Activated CD8-positive, alpha-beta T cell treated with anti-CD3 and anti-CD28 coated beads, Interleukin-2, amount 10 ng/mL, durations not matched to agents 7 days and 5 days (primary cell): ENCODE results near the gene PPP1R9A. TPM values are rescaled to one million over a fixed set of nuclear protein-coding genes. Genes with fewer than 3 reads are reported as not detected.

ENCODE experiments used
- ATAC-seq: fragments of 150-1000 bp; cut with Tn5 transposase; one replicate; pipeline ENCODE4 v1.10.0; 2021; ENCODE audit warnings: moderate library complexity
- CTCF ChIA-PET: fragments of 350-600 bp; sonication (Branson Sonifier 250); formaldehyde crosslinking; loops from one replicate; lab custom pipeline; 2021; ENCODE audit warnings: antibody characterized with exemption; lab: Charles Lee
- POLR2A ChIA-PET: fragments of 350-600 bp; sonication (Branson Sonifier 250); formaldehyde crosslinking; loops from one replicate; lab custom pipeline; 2021; ENCODE audit warnings: antibody characterized with exemption; lab: Charles Lee
- DNase-seq: peaks from one replicate; pipeline ENCODE4 v3.0.0-alpha.2; 2020
- H3K27ac Mint-ChIP-seq: one replicate; pipeline ENCODE4 v1.8.0; 2021; ENCODE audit warnings: mild to moderate bottlenecking, mixed read lengths
- H3K27me3 Mint-ChIP-seq: one replicate; pipeline ENCODE4 v1.8.0; 2021; ENCODE audit warnings: low read depth, mixed read lengths
- H3K36me3 Mint-ChIP-seq: one replicate; pipeline ENCODE4 v1.8.0; 2021; ENCODE audit warnings: low read depth, mixed read lengths
- H3K4me1 Mint-ChIP-seq: one replicate; pipeline ENCODE4 v1.8.0; 2021; ENCODE audit warnings: low read depth, mixed read lengths
- H3K4me3 Mint-ChIP-seq: one replicate; pipeline ENCODE4 v1.8.0; 2021; ENCODE audit warnings: mild to moderate bottlenecking, mixed read lengths
- H3K9me3 Mint-ChIP-seq: one replicate; pipeline ENCODE4 v1.8.0; 2022; ENCODE audit warnings: mixed read lengths; ENCODE audit not compliant: insufficient read depth
- total RNA-seq, 2 experiments: library from RNA; stranded (reverse); gene quantifications; one replicate each; pipeline ENCODE4 v1.2.3, GENCODE V29; 2021

Gene PPP1R9A
- total RNA-seq, 2 experiments from 2014 or later = not detected

GRCh38 chr7:95242266-95242665, 334.9 kb downstream of the PPP1R9A start:
- no peaks in the 10 kb centered on the region for H3K36me3 Mint-ChIP-seq
- peaks cover 6% of the 10 kb centered on the region for H3K27me3 Mint-ChIP-seq
- no peaks in the 10 kb centered on the region for H3K9me3 Mint-ChIP-seq
- ATAC-seq = no peak
- POLR2A ChIA-PET = no interaction called here
- H3K4me1 Mint-ChIP-seq = no peaks in the 10 kb centered on the region
- CTCF ChIA-PET = no interaction called here
- no peak for DNase-seq
- H3K27ac Mint-ChIP-seq = no peak overlapping the region
- H3K4me3 Mint-ChIP-seq = no peak overlapping the region

GRCh38 chr7:95244616-95245015, 337.2 kb downstream of the PPP1R9A start:
- Mint-ChIP-seq H3K9me3 (no peaks in the 10 kb centered on the region), H3K4me1 (no peaks in the 10 kb centered on the region), H3K36me3 (no peaks in the 10 kb centered on the region), H3K27ac (no peak overlapping the region), H3K27me3 (peaks cover 6% of the 10 kb centered on the region), H3K4me3 (no peak overlapping the region)
- ChIA-PET POLR2A (no interaction called here), CTCF (interaction anchor here (1.3 kb wide), 1 partner anchor 8 kb away, joined by 3 read pairs; no protein-coding TSS in a partner anchor)
- ATAC-seq (no peak), DNase-seq (no peak)

GRCh38 chr7:95245828-95246500, 338.6 kb downstream of the PPP1R9A start:
- ChIA-PET POLR2A (no interaction called here), CTCF (interaction anchor here (1.4 to 2.4 kb wide), 2 partner anchors 230 to 797 kb away, joined by 8 to 13 read pairs; no protein-coding TSS in a partner anchor)
- H3K4me1 Mint-ChIP-seq = no peaks in the 10 kb centered on the region
- peaks cover 6% of the 10 kb centered on the region for H3K27me3 Mint-ChIP-seq
- ATAC-seq (no peak), DNase-seq (no peak)
- H3K4me3 Mint-ChIP-seq = no peak overlapping the region
- H3K9me3 Mint-ChIP-seq = no peaks in the 10 kb centered on the region
- H3K36me3 Mint-ChIP-seq = no peaks in the 10 kb centered on the region
- H3K27ac Mint-ChIP-seq = no peak overlapping the region

- POLR2A ChIA-PET = no interaction called here
- DNase-seq = peak; percentile 33
Measured at GRCh38 chr7:95246831-95247370, 339.5 kb downstream of the PPP1R9A start.

GRCh38 chr7:95250571-95250970, 343.2 kb downstream of the PPP1R9A start:
- CTCF ChIA-PET = no interaction called here
- H3K27ac Mint-ChIP-seq = no peak overlapping the region
- no peak for DNase-seq

More at GRCh38 chr7:95246831-95247370, 339.5 kb downstream of the PPP1R9A start:
- peaks cover 6% of the 10 kb centered on the region for H3K27me3 Mint-ChIP-seq
- ATAC-seq = no peak
- H3K4me1 Mint-ChIP-seq = no peaks in the 10 kb centered on the region
- H3K9me3 Mint-ChIP-seq = no peaks in the 10 kb centered on the region
- CTCF ChIA-PET = interaction anchor here (0.8 to 2.4 kb wide), 7 partner anchors 19 to 798 kb away, joined by 3 to 13 read pairs (median 3); no protein-coding TSS in a partner anchor
- no peak overlapping the region for H3K4me3 Mint-ChIP-seq
- no peak overlapping the region for H3K27ac Mint-ChIP-seq
- no peaks in the 10 kb centered on the region for H3K36me3 Mint-ChIP-seq

GRCh38 chr7:95251966-95252365, 344.6 kb downstream of the PPP1R9A start:
- H3K4me3 Mint-ChIP-seq = no peak overlapping the region
- no peak overlapping the region for H3K27ac Mint-ChIP-seq
- no peaks in the 10 kb centered on the region for H3K4me1 Mint-ChIP-seq
- H3K9me3 Mint-ChIP-seq = no peaks in the 10 kb centered on the region
- DNase-seq = no peak
- no peak for ATAC-seq
- H3K27me3 Mint-ChIP-seq = peaks cover 2% of the 10 kb centered on the region
- POLR2A ChIA-PET = no interaction called here
- H3K36me3 Mint-ChIP-seq = no peaks in the 10 kb centered on the region
- CTCF ChIA-PET = interaction anchor here (0.8 to 1.6 kb wide), 2 partner anchors 13 to 224 kb away, joined by 3 to 4 read pairs; no protein-coding TSS in a partner anchor

More at GRCh38 chr7:95250571-95250970, 343.2 kb downstream of the PPP1R9A start:
- H3K4me1 Mint-ChIP-seq = no peaks in the 10 kb centered on the region
- H3K4me3 Mint-ChIP-seq = no peak overlapping the region
- ATAC-seq = no peak
- no peaks in the 10 kb centered on the region for H3K36me3 Mint-ChIP-seq
- peaks cover 6% of the 10 kb centered on the region for H3K27me3 Mint-ChIP-seq
- POLR2A ChIA-PET = no interaction called here
- H3K9me3 Mint-ChIP-seq = no peaks in the 10 kb centered on the region

- H3K36me3 Mint-ChIP-seq = no peaks in the 10 kb centered on the region
- ATAC-seq (no peak), DNase-seq (no peak)
- no peaks in the 10 kb centered on the region for H3K9me3 Mint-ChIP-seq
- no peak overlapping the region for H3K4me3 Mint-ChIP-seq
- no peak overlapping the region for H3K27ac Mint-ChIP-seq
- H3K4me1 Mint-ChIP-seq = no peaks in the 10 kb centered on the region
- H3K27me3 Mint-ChIP-seq = no peaks in the 10 kb centered on the region
- ChIA-PET POLR2A (no interaction called here), CTCF (interaction anchor here (1.0 kb wide), 1 partner anchor 436 kb away, joined by 3 read pairs; no protein-coding TSS in a partner anchor)
Measured at GRCh38 chr7:95253986-95254385, 346.6 kb downstream of the PPP1R9A start.

GRCh38 chr7:95255691-95256090, 348.3 kb downstream of the PPP1R9A start:
- ATAC-seq = no peak
- POLR2A ChIA-PET = no interaction called here
- H3K27ac Mint-ChIP-seq = no peak overlapping the region

GRCh38 chr7:95261895-95262415, 354.6 kb downstream of the PPP1R9A start:
- no peaks in the 10 kb centered on the region for H3K9me3 Mint-ChIP-seq
- ATAC-seq (no peak), DNase-seq (no peak)
- H3K4me1 Mint-ChIP-seq = no peaks in the 10 kb centered on the region
- CTCF ChIA-PET = no interaction called here
- POLR2A ChIA-PET = no interaction called here
- H3K4me3 Mint-ChIP-seq = no peak overlapping the region
- H3K27me3 Mint-ChIP-seq = peaks cover 2% of the 10 kb centered on the region
- no peak overlapping the region for H3K27ac Mint-ChIP-seq
- H3K36me3 Mint-ChIP-seq = no peaks in the 10 kb centered on the region

More at GRCh38 chr7:95255691-95256090, 348.3 kb downstream of the PPP1R9A start:
- DNase-seq = no peak
- Mint-ChIP-seq H3K4me3 (no peak overlapping the region), H3K27me3 (no peaks in the 10 kb centered on the region), H3K4me1 (no peaks in the 10 kb centered on the region), H3K9me3 (no peaks in the 10 kb centered on the region), H3K36me3 (no peaks in the 10 kb centered on the region)
- CTCF ChIA-PET = no interaction called here

- Mint-ChIP-seq H3K27ac (no peak overlapping the region), H3K4me1 (no peaks in the 10 kb centered on the region), H3K4me3 (no peak overlapping the region), H3K27me3 (peaks cover 2% of the 10 kb centered on the region), H3K9me3 (no peaks in the 10 kb centered on the region), H3K36me3 (no peaks in the 10 kb centered on the region)
- ChIA-PET POLR2A (no interaction called here), CTCF (no interaction called here)
- no peak for DNase-seq
- no peak for ATAC-seq
Measured at GRCh38 chr7:95262875-95263274, 355.5 kb downstream of the PPP1R9A start.

- H3K4me1 Mint-ChIP-seq = no peaks in the 10 kb centered on the region
- no peaks in the 10 kb centered on the region for H3K9me3 Mint-ChIP-seq
- ChIA-PET CTCF (no interaction called here), POLR2A (no interaction called here)
- peaks cover 2% of the 10 kb centered on the region for H3K27me3 Mint-ChIP-seq
- H3K27ac Mint-ChIP-seq = no peak overlapping the region
- ATAC-seq (no peak), DNase-seq (no peak)
- no peak overlapping the region for H3K4me3 Mint-ChIP-seq
- H3K36me3 Mint-ChIP-seq = no peaks in the 10 kb centered on the region
Measured at GRCh38 chr7:95263785-95264362, 356.5 kb downstream of the PPP1R9A start.

GRCh38 chr7:95264363-95264891, 357.0 kb downstream of the PPP1R9A start:
- no peak overlapping the region for H3K27ac Mint-ChIP-seq
- H3K27me3 Mint-ChIP-seq = peaks cover 2% of the 10 kb centered on the region
- no peak for DNase-seq
- no peak for ATAC-seq
- H3K4me1 Mint-ChIP-seq = no peaks in the 10 kb centered on the region
- POLR2A ChIA-PET = no interaction called here
- CTCF ChIA-PET = no interaction called here
- H3K4me3 Mint-ChIP-seq = no peak overlapping the region
- H3K36me3 Mint-ChIP-seq = no peaks in the 10 kb centered on the region
- no peaks in the 10 kb centered on the region for H3K9me3 Mint-ChIP-seq
